Naive B cell (primary cell): Measurements from ENCODE around the gene SV2C. TPM values are rescaled to one million over a fixed set of nuclear protein-coding genes. Genes with fewer than 3 reads are reported as not detected.

ENCODE experiments used
- ATAC-seq, 2 donors: fragments of 150-1000 bp; cut with Tn5 transposase; 2 replicates each; pipeline ENCODE4 v1.10.0; 2021; ENCODE audit warnings: low read depth in 2 of 2, mild to moderate bottlenecking in 2 of 2, moderate library complexity in 2 of 2
- DNase-seq: peaks from one replicate; pipeline ENCODE4 v3.0.0; 2022
- H3K27ac Mint-ChIP-seq, 6 donors: one replicate each; pipeline ENCODE4 v1.8.0; 2020 to 2022; ENCODE audit warnings: mild to moderate bottlenecking in 6 of 6, mixed read lengths in 6 of 6, moderate library complexity in 5 of 6, inconsistent platforms in 2 of 6
- H3K27me3 Mint-ChIP-seq, 3 donors: one replicate each; pipeline ENCODE4 v1.8.0; 2021 to 2022; ENCODE audit warnings: mixed read lengths in 3 of 3, mild to moderate bottlenecking in 1 of 3
- H3K36me3 Mint-ChIP-seq, 2 donors: one replicate each; pipeline ENCODE4 v1.8.0; 2020 to 2022; ENCODE audit warnings: mixed read lengths in 2 of 2, inconsistent platforms in 1 of 2, mild to moderate bottlenecking in 1 of 2
- H3K4me1 Mint-ChIP-seq, 3 donors: one replicate each; pipeline ENCODE4 v1.8.0; 2020 to 2022; ENCODE audit warnings: mixed read lengths in 3 of 3, inconsistent platforms in 1 of 3, mild to moderate bottlenecking in 1 of 3, moderate library complexity in 1 of 3
- H3K4me3 Mint-ChIP-seq, 8 donors: one replicate each; pipeline ENCODE4 v1.8.0; 2020 to 2022; ENCODE audit warnings: mild to moderate bottlenecking in 8 of 8, mixed read lengths in 8 of 8, moderate library complexity in 8 of 8, inconsistent platforms in 2 of 8
- H3K9me3 Mint-ChIP-seq, 7 donors: one replicate each; pipeline ENCODE4 v1.8.0; 2020 to 2022; ENCODE audit warnings: mixed read lengths in 7 of 7, mild to moderate bottlenecking in 5 of 7, inconsistent platforms in 2 of 7, moderate library complexity in 1 of 7
- polyA plus RNA-seq, 6 donors: library from polyadenylated mRNA; unstranded; fragments of 300-500 nt; fragmentation: Illumina TruSeq; gene quantifications; one replicate each; pipeline ENCODE4 v1.2.3, GENCODE V29; 2021; ENCODE audit warnings: low read depth in 6 of 6

SV2C gene
- polyA plus RNA-seq, 6 donors from 2014 or later: not detected

- H3K27me3 Mint-ChIP-seq: peaks cover 0 to 8% (median 0%) of the 10 kb centered on the region in 3 donors
- H3K4me1 Mint-ChIP-seq: peaks cover 0 to 5% (median 0%) of the 10 kb centered on the region in 3 donors
- DNase-seq: no peak
- no peak for ATAC-seq
- no peaks in the 10 kb centered on the region for H3K9me3 Mint-ChIP-seq
- H3K4me3 Mint-ChIP-seq: no peak overlapping the region
- no peak overlapping the region for H3K27ac Mint-ChIP-seq
- H3K36me3 Mint-ChIP-seq: peaks cover 0 to 7% of the 10 kb centered on the region in 2 donors
Observed at GRCh38 chr5:76371960-76372322, 288.8 kb downstream of the SV2C start.

DNA sequence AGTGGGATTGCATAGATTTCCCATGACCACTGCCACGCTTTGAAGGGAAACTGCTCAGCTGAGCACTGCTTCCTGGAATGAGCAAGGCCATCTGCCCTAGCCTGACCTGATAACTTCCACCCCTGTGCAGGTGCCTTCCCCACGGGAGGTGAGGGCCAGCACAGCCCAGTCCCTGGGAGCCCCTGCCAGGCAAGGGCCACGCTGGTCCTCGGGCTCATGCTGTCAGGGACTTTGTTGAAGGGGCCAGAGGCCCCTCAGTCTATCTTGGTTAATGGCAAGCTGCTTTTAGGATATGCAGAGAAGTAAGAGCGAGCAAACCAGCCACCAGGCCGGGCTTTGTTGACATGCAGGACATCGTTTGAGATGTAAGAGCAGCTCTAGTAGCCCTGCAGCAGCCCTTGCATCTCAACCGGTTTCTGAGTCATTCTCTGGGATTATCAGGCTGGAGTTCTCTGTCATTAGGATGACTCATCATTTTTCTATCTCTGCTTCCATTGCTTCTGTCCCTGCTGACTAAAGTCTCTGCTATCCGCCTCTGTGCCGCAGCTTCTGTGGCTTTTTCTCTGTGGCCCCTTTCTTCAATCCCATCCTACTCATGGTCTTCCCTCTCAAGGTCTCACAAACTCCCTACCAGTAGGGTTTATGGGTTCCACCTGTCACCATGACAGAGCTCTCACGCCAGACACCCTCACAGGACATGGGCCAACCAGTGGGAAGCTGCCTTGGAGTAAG, 289.3 kb downstream of the SV2C start:
- no peak for ATAC-seq
- H3K27ac Mint-ChIP-seq: no peak overlapping the region
- no peaks in the 10 kb centered on the region for H3K9me3 Mint-ChIP-seq
- H3K27me3 Mint-ChIP-seq: peaks cover 0 to 8% (median 0%) of the 10 kb centered on the region in 3 donors
- no peak for DNase-seq
- no peak overlapping the region for H3K4me3 Mint-ChIP-seq
- peaks cover 0 to 5% (median 0%) of the 10 kb centered on the region in 3 donors for H3K4me1 Mint-ChIP-seq
- H3K36me3 Mint-ChIP-seq: peaks cover 0 to 7% of the 10 kb centered on the region in 2 donors

- Mint-ChIP-seq H3K4me1 (peaks cover 0 to 8% (median 3%) of the 10 kb centered on the region in 3 donors), H3K9me3 (no peaks in the 10 kb centered on the region), H3K27me3 (peaks cover 0 to 9% (median 5%) of the 10 kb centered on the region in 3 donors), H3K4me3 (no peak overlapping the region), H3K27ac (no peak overlapping the region), H3K36me3 (no peaks in the 10 kb centered on the region)
- ATAC-seq (no peak), DNase-seq (no peak)
Observed at GRCh38 chr5:76376148-76376865, 293.1 kb downstream of the SV2C start.

GRCh38 chr5:76376866-76377230, 293.7 kb downstream of the SV2C start:
- ATAC-seq (no peak), DNase-seq (no peak)
- Mint-ChIP-seq H3K4me1 (peaks cover 0 to 8% (median 3%) of the 10 kb centered on the region in 3 donors), H3K9me3 (no peaks in the 10 kb centered on the region), H3K4me3 (peak overlapping the region in 1 of 8 donors; percentile 29), H3K36me3 (no peaks in the 10 kb centered on the region), H3K27ac (no peak overlapping the region), H3K27me3 (peaks cover 0 to 9% (median 5%) of the 10 kb centered on the region in 3 donors)

GRCh38 chr5:76378355-76378754, 295.2 kb downstream of the SV2C start:
- no peaks in the 10 kb centered on the region for H3K36me3 Mint-ChIP-seq
- no peak overlapping the region for H3K4me3 Mint-ChIP-seq
- DNase-seq: no peak
- no peak for ATAC-seq
- peak overlapping the region in 4 of 6 donors; percentile 5 to 64 (median 12) for H3K27ac Mint-ChIP-seq
- peaks cover 0 to 8% (median 3%) of the 10 kb centered on the region in 3 donors for H3K4me1 Mint-ChIP-seq
- H3K9me3 Mint-ChIP-seq: no peaks in the 10 kb centered on the region
- H3K27me3 Mint-ChIP-seq: peaks cover 0 to 11% (median 9%) of the 10 kb centered on the region in 3 donors

GRCh38 chr5:76379316-76379715, 296.1 kb downstream of the SV2C start:
- Mint-ChIP-seq H3K27ac (peak overlapping the region in 2 of 6 donors; percentile 42 to 49), H3K9me3 (no peaks in the 10 kb centered on the region), H3K27me3 (peaks cover 5 to 12% (median 9%) of the 10 kb centered on the region in 3 donors), H3K4me1 (peaks cover 0 to 6% (median 3%) of the 10 kb centered on the region in 3 donors), H3K4me3 (no peak overlapping the region), H3K36me3 (no peaks in the 10 kb centered on the region)
- DNase-seq (no peak), ATAC-seq (no peak)

DNA sequence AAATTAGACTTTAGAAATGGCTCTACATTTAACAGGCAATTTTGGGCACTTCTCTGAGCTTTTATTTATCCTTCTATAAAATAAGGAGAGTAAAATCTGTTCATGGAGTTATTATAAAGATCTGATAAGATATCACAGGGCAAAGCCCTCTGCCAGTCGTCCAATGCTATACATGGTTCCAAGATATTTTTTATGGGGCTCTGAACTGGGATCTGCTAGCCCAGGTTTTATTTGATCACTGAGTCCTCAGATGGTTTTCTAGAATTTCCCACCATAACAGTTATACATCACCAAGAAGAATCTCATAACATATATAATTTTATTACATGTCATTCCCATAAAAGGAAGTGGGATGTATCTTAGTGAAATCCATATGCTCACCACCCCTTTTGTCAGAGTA, 296.7 kb downstream of the SV2C start:
- H3K4me1 Mint-ChIP-seq: peaks cover 0 to 3% (median 3%) of the 10 kb centered on the region in 3 donors

DNA sequence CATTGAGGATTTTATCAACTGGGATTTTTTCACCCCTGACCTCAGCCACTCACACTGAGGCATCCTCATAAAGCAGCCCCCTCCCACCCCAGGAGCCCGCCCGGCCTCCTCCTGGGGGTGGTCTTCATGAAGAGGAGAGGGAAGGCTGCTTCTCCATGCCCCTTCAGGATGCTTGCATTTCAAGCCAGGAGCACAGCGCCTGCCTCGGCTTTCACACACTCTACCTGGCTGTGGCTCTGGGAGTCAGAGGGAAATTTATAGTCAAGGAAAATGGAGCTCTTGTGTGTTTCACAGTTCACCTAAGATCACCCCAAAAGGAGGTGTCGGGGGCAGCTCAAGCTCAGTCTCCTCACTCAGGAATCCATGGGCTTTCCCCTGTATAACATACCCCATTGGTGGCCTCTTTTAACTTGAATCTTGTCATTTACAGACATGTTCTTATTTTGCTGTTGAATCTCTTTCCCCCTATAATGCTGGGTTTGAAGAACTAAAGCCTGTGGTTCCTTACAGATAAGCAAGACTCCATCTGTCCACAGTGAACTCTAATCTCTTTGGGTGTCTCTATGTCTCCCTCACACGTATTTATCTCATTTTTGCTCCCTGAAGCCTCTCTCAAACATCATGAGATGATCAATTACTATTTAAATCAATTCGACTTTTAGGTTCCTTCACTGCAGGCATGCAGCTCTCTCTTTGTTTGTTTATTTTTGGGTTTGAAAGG, 297.3 kb downstream of the SV2C start:
- ATAC-seq: no peak
- Mint-ChIP-seq H3K4me1 (peaks cover 0 to 3% (median 3%) of the 10 kb centered on the region in 3 donors), H3K27me3 (peaks cover 5 to 12% (median 9%) of the 10 kb centered on the region in 3 donors), H3K9me3 (no peaks in the 10 kb centered on the region), H3K27ac (no peak overlapping the region), H3K4me3 (no peak overlapping the region), H3K36me3 (no peaks in the 10 kb centered on the region)
- DNase-seq: no peak

More for the DNA sequence above, 296.7 kb downstream of the SV2C start:
- no peak for ATAC-seq
- H3K36me3 Mint-ChIP-seq: no peaks in the 10 kb centered on the region
- peaks cover 5 to 12% (median 9%) of the 10 kb centered on the region in 3 donors for H3K27me3 Mint-ChIP-seq
- no peaks in the 10 kb centered on the region for H3K9me3 Mint-ChIP-seq
- no peak overlapping the region for H3K4me3 Mint-ChIP-seq
- peak overlapping the region in 1 of 6 donors; percentile 42 for H3K27ac Mint-ChIP-seq
- no peak for DNase-seq

GRCh38 chr5:76383126-76383832, 300.1 kb downstream of the SV2C start:
- Mint-ChIP-seq H3K27ac (peak overlapping the region in 1 of 6 donors; percentile 36), H3K27me3 (peaks cover 4 to 15% (median 5%) of the 10 kb centered on the region in 3 donors), H3K36me3 (no peaks in the 10 kb centered on the region), H3K4me1 (peaks cover 0 to 3% (median 0%) of the 10 kb centered on the region in 3 donors), H3K9me3 (no peaks in the 10 kb centered on the region), H3K4me3 (no peak overlapping the region)
- no peak for DNase-seq
- no peak for ATAC-seq

GRCh38 chr5:76384189-76384588, 301.0 kb downstream of the SV2C start:
- no peaks in the 10 kb centered on the region for H3K36me3 Mint-ChIP-seq
- DNase-seq (no peak), ATAC-seq (no peak)
- peaks cover 0 to 2% (median 0%) of the 10 kb centered on the region in 3 donors for H3K4me1 Mint-ChIP-seq
- H3K9me3 Mint-ChIP-seq: no peaks in the 10 kb centered on the region
- no peak overlapping the region for H3K4me3 Mint-ChIP-seq
- H3K27ac Mint-ChIP-seq: no peak overlapping the region
- peaks cover 4 to 12% (median 12%) of the 10 kb centered on the region in 3 donors for H3K27me3 Mint-ChIP-seq

DNA sequence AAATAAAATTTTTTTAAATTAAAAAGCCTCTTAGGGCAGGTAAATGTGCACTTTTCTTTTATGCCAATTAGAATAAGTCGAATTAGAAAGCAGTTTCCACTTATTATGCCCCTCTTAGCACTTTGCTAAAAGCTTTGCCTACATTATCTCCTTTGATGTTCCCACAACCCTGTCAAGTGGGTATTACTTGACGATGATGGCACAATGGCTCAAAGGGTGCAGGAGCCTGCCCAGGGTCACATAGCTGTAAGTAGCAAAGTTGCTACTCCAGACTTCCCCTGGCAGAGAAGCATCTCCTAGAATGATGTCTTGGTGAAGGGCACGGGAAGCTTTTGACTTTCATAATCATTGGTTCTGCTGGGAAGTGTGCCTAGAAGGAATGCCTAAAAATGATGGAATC, 301.5 kb downstream of the SV2C start:
- no peak for ATAC-seq
- peaks cover 7 to 14% (median 12%) of the 10 kb centered on the region in 3 donors for H3K27me3 Mint-ChIP-seq
- H3K4me3 Mint-ChIP-seq: no peak overlapping the region
- H3K36me3 Mint-ChIP-seq: no peaks in the 10 kb centered on the region
- peaks cover 0 to under 1% (median 0%) of the 10 kb centered on the region in 3 donors for H3K4me1 Mint-ChIP-seq
- no peak for DNase-seq
- H3K9me3 Mint-ChIP-seq: no peaks in the 10 kb centered on the region
- no peak overlapping the region for H3K27ac Mint-ChIP-seq

DNA sequence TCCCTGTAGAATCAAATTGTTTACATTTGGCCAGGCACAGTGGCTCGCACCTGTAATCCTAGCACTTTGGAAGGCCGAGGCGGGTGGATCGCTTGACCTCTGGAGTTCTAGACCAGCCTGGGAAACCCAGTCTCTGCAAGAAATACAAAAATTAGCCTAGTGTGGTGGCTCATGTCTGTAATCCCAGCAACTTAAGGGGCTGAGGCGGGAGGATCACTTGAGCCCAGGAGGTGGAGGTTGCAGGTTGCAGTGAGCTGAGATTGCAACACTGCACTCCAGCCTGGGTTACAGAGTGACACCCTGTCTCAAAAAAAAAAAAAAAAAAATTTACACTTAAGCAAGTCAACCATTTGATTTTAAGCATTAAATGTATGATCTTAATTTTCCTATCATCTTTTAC, 302.4 kb downstream of the SV2C start:
- H3K27me3 Mint-ChIP-seq: peaks cover 12 to 14% (median 13%) of the 10 kb centered on the region in 3 donors
- no peaks in the 10 kb centered on the region for H3K36me3 Mint-ChIP-seq
- peaks cover 4 to 9% (median 8%) of the 10 kb centered on the region in 3 donors for H3K4me1 Mint-ChIP-seq
- H3K9me3 Mint-ChIP-seq: no peaks in the 10 kb centered on the region
- no peak for DNase-seq
- ATAC-seq: no peak
- H3K27ac Mint-ChIP-seq: no peak overlapping the region
- no peak overlapping the region for H3K4me3 Mint-ChIP-seq

- ATAC-seq (no peak), DNase-seq (no peak)
- H3K36me3 Mint-ChIP-seq: no peaks in the 10 kb centered on the region
- peaks cover 13 to 15% (median 14%) of the 10 kb centered on the region in 3 donors for H3K27me3 Mint-ChIP-seq
- H3K9me3 Mint-ChIP-seq: no peaks in the 10 kb centered on the region
- peaks cover 12 to 16% (median 13%) of the 10 kb centered on the region in 3 donors for H3K4me1 Mint-ChIP-seq
- H3K4me3 Mint-ChIP-seq: no peak overlapping the region
- no peak overlapping the region for H3K27ac Mint-ChIP-seq
Observed at GRCh38 chr5:76386360-76386759, 303.2 kb downstream of the SV2C start.
